DOHH2 (cell line): ENCODE measurements around the gene DCAF8.

ENCODE experiments used
- CTCF ChIP-seq: fragments of 200-600 bp; sonication (generic); IDR thresholded peaks from one replicate; pipeline ENCODE4 v1.5.1; 2014; ENCODE audit warnings: antibody characterized with exemption, mild to moderate bottlenecking, low read depth, low read length; ENCODE audit not compliant: poor library complexity, severe bottlenecking
- EZH2phosphoT487 ChIP-seq: fragments of 200-600 bp; sonication (generic); IDR thresholded peaks from 2 replicates; pipeline ENCODE4 v1.6.1; 2017; ENCODE audit warnings: borderline replicate concordance, mild to moderate bottlenecking, antibody characterized with exemption, low read length, moderate library complexity, mixed read lengths

DNA sequence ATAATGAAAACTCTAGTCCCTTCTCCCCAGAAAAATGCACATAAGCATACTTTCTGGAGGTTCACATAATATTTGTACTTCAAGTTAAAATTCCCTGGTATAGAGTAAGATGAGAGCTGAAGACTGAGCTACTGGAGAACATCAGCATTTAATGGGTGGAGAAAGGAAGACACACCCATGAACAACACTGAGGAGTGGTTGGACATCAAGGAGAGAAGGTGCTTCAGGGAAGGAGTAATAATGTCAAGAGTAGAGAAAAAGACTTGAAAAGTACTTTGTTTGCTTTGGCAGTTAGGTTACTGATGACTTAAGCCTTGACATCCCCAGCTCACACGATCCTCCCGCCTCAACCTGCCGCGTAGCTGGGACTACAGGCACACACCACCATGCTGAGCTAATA lies 35.3 kb downstream of the DCAF8 start:
- TF ChIP-seq EZH2phosphoT487 (no peak), CTCF (no peak)
